ENCODE data around the gene STIM2.
"Not testable (repeated sequence)": the region's sequence is repeated elsewhere in the genome, so short reads cannot be mapped to it uniquely, and the experiment has no call there.

The STIM2 gene

GRCh38 chr4:26870576-26871262 lies 10.1 kb downstream of the STIM2 start:
- DNase-seq = no peak

- no peak for DNase-seq
Observed at GRCh38 chr4:26871611-26872010, 11.0 kb downstream of the STIM2 start.

GRCh38 chr4:26873391-26874026 lies 12.9 kb downstream of the STIM2 start:
- no peak for DNase-seq

GRCh38 chr4:26874110-26874509 lies 13.5 kb downstream of the STIM2 start:
- DNase-seq = no peak

- DNase-seq = no peak
Observed at GRCh38 chr4:26877406-26877805, 16.8 kb downstream of the STIM2 start.

- DNase-seq = no peak
Observed at GRCh38 chr4:26877961-26878360, 17.3 kb downstream of the STIM2 start.

- DNase-seq = no peak
Observed at GRCh38 chr4:26878794-26879391, 18.3 kb downstream of the STIM2 start.

GRCh38 chr4:26879805-26880204 lies 19.2 kb downstream of the STIM2 start:
- DNase-seq = no peak

GRCh38 chr4:26884026-26884425 lies 23.4 kb downstream of the STIM2 start:
- no peak for DNase-seq

GRCh38 chr4:26884486-26884988 lies 23.9 kb downstream of the STIM2 start:
- DNase-seq = no peak

GRCh38 chr4:26885912-26886274 lies 25.3 kb downstream of the STIM2 start:
- peak in 1 of 2 donors; percentile 22 for DNase-seq

- no peak for DNase-seq
Observed at GRCh38 chr4:26887143-26887542, 26.5 kb downstream of the STIM2 start.

GRCh38 chr4:26887809-26888208 lies 27.2 kb downstream of the STIM2 start:
- no peak for DNase-seq

GRCh38 chr4:26889356-26889755 lies 28.7 kb downstream of the STIM2 start:
- DNase-seq = no peak

- no peak for DNase-seq
Observed at GRCh38 chr4:26891054-26891453, 30.4 kb downstream of the STIM2 start.

- DNase-seq = no peak
Observed at GRCh38 chr4:26891867-26892266, 31.2 kb downstream of the STIM2 start.

- DNase-seq = no peak
Observed at GRCh38 chr4:26892480-26893150, 32.0 kb downstream of the STIM2 start.

- no peak for DNase-seq
Observed at GRCh38 chr4:26893491-26893890, 32.9 kb downstream of the STIM2 start.

GRCh38 chr4:26894881-26895280 lies 34.2 kb downstream of the STIM2 start:
- DNase-seq = not testable (repeated sequence)

- no peak for DNase-seq
Observed at GRCh38 chr4:26896636-26897035, 36.0 kb downstream of the STIM2 start.

GRCh38 chr4:26899991-26900390 lies 39.4 kb downstream of the STIM2 start:
- DNase-seq = no peak

- no peak for DNase-seq
Observed at GRCh38 chr4:26900765-26901164, 40.1 kb downstream of the STIM2 start.

- no peak for DNase-seq
Observed at GRCh38 chr4:26905172-26905571, 44.5 kb downstream of the STIM2 start.

Data from hippocampal formation (tissue), 2 donors.